CD4-positive, alpha-beta T cell treated with Interleukin-17A for 1 hour (primary cell): ENCODE results near the gene SLC6A17.

Source experiments
- DNase-seq: peaks from one replicate; pipeline ENCODE4 v3.0.0-alpha.2; 2020

Gene SLC6A17

DNA sequence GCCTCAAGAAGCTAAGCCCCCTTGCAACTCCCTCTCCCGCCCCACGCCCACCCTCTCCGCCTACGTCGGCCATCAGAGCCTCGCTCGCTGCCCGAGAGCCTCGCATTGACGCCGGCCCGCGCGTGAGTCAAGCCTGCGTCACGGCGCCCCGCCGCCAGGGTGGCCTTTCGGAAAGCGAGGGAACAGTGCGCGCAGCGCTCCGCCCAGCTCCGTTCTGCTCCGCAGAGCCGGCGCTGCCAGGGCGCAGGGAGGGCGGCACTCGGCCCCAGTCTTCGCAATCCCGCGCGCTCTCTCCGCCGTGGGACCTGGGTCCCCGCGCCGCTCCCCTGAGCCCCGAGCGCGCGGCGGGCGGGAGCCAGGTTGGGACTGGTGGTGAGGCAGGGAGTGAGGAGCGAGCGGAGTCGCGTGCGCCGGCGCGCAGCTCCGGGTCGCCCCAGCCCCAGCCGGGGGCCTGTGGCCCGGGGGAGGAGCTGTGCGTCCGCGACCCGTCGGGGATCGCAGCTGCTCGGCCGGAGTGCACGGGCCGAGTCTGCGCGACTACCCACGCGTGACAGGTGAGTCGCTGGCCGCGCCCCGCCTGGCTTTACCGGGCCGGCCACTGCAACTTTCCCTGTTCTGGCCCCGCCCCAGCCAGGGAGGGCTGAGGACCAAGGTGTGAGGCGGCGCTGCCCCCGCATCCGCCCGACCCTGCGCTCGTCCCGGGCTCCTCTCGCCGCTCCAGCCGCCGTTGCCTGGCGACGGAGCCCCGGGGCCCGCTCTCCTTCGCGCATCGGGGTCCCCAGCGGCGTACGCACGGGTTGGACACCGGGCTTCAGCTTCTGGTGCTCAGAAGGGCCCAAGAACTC is at the start of gene SLC6A17:
Gene SLC6A17 (plus strand): TSS at position 165 of the 845 bp plus-strand sequence. CDS start 16,436 bp downstream, outside the sequence.
- no peak for DNase-seq

DNA sequence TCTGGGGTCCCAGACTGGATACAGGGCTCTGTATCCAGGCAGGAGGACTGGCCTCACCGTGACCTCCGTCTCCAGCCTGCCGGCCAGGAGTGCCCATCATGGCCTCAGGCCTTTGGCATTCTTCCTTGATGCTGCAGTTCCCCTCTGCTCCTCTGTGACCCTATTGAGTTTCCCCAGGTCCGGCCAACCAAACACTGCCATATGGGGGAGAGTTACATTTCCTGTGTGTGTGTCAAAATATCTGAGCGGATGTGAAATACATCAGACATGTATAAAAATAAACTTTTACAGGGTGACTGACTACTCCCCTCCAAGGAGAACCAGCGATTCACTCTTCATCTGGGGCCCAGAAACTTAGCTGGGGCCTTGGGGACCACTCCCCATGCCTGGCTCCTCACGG is 48.2 kb upstream of the SLC6A17 start:
- DNase-seq: no peak

DNA sequence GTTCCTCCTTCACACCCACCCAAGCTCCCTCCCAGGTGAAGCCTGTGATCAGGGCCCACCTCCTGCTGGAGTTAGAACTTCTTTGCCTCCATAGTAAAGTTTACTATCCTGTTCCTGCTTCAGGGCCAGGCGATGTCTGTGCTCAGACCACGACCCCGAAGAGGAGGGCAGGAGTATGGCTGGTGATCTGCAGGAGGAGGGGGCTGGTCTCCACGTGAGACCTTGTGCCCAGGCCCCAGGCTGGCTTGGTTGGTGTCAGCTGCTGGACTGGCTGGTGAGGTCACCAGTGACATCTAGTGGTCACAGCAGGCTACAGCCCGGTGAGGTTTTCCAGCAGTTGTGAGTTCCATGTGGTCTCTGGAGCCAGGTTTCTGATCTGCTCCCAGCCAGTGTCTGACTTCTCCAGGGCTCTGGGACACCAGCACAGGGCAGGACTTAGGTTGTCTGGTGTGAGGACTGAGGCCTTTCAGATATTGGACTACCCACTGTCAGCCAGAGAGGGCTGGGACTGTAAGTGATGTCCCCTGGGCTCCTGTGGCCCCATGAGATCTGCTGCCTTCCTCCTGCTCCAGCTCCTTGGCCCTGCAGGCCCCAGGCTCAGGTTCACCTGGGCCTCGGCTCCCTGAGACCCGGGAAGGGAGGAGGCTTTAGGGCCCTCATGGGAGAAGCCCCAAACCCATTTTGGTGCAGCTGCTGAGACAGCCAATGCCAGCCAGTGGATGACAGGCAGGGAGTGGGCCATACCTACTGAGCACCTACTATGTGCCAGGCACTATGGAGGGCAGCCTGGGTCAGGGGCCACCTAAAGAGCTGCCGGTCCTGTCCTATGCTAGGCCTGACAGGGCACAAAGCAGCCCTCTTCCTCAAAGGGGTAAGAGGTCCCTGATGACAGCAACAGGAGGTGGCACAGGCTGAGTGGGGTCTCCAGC is 44.0 kb upstream of the SLC6A17 start:
- peak; percentile 64 for DNase-seq

DNA sequence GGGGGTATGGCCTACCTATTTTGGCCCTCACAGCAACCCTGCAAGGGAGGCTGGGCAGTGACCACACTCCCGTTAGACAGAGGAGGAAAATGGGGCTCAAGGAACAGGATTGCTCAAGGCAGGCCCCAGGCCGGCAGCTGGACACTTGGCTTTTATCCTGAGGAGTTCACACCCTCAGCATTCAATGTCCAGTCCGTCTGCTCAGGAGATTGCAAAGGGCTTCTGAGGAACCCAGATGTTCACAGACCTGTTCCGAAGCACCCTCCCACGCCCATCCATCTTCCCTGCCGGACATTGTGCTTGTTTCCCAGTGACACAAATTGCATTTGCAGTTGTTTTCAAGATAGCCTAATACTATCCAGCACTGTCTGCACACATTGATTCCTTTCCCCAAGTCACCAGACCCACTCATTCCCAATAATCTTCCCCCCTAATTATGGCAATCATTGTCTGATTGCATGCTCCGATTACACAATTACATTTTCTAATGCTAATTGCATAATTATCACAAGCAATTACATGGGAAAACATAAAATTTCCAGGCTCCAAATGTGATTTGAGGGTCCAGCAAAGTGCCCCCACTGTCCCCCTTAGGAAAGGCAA is 42.3 kb upstream of the SLC6A17 start:
- no peak for DNase-seq

DNA sequence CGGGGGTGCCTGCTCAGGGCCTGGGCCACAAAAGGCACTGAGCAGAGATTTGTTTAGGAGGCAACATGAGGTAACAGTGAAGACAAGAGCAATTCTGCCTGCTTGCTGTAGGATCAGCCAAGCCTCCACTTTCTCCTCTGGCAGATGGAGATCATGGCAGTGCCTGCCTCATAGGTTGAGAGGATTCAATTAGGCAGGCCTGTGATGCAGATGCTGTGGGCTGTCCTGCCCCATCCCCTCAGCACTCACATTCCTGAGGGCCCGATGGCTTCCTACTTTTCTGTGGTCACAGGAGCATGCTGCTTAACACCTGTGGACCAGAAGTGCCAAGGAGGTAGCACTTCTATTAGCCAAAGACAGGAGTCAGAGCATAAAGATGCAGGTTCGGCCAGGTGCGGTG is 39.2 kb upstream of the SLC6A17 start:
- DNase-seq: no peak

DNA sequence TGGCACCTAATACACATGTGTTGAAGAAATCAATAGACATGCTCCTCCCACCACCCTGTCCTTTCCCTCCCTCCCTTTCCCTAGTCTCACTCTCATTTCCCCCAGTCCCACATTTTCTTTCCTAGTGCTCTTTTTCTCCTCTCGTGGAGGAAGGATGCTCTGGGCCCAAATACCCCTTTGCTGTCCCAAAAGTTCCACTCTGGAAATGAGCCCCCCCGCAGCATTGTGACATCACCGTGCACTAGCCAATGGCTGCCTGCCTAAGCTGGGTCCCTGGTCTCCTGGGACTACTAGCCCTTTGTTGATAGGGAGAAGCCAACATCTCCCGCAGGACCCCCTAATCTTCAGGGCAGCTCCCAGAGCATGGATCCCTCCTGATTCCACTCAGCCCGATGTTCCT is 38.2 kb upstream of the SLC6A17 start, which contains the start of gene UBL4B:
Gene UBL4B (plus strand): TSS at position 301 of the 400 bp plus-strand sequence. CDS start 92 bp downstream, at position 393.
- DNase-seq: no peak

DNA sequence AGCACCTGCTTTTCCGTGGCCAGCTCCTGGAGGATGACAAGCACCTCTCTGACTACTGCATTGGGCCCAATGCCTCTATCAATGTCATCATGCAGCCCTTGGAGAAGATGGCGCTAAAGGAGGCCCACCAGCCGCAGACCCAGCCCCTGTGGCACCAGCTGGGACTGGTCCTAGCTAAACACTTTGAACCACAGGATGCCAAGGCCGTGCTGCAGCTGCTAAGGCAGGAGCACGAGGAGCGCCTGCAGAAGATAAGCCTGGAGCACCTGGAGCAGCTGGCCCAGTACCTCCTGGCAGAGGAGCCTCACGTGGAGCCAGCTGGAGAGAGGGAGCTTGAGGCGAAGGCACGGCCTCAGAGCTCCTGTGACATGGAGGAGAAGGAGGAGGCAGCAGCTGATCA is 37.6 kb upstream of the SLC6A17 start:
- no peak for DNase-seq

DNA sequence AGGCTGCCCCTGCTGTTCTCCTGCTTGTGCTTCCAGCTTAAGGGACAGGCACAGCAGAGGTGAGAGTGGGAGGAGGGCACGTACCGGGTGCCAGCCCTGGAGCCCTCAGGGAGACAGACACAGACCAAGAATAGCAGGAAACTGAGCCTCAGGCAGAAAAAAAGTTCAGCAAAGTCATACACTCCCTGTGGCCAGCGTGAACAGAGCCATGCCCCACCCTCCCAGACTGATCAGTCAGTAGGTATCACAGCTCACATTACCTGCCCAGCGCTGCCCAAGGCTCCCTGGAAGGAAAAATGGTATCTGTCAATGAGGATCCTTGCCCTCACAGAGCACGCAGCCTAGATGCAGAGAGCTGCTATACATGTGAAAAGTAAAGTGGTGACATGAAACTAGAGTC is 36.7 kb upstream of the SLC6A17 start:
- DNase-seq: no peak

DNA sequence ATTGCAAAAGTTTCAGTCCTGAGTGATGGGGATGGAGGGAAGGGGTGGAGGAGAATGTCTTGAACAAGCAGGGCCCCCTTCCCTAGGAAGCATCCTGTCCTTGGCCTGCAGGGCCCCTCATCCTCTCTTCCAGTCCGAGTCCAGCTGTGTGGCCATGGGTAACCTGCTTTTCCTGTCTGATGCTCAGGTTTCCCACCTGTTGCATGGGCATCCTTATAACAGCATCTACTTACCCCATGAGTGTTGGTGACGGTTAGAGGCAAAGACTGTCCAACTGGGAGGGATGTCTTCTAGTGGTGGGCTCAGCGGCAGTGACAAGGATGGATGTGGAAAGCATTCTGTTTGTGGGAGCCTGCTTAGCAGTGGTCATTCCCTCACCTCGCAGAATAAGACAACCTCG is 36.1 kb upstream of the SLC6A17 start:
- no peak for DNase-seq

DNA sequence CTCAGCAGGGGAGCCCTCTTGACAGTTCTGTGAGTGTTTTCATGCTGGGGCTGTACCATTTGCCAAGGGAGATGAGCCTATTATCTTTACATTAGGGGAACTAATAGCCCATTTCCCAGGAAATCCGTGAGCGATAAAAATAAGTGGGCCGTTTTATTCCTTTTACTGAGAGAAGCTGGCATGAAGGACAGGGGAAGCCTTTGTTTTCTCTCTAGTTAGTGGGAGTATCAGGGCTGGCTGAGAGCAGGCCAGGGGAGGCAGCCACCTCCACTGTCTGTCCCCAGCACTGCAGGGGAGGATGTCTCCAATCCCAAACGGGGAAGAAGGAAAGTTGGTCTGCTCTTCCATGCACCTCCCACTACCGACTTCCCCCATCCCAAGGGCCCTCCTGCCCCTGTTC is 35.5 kb upstream of the SLC6A17 start:
- no peak for DNase-seq

DNA sequence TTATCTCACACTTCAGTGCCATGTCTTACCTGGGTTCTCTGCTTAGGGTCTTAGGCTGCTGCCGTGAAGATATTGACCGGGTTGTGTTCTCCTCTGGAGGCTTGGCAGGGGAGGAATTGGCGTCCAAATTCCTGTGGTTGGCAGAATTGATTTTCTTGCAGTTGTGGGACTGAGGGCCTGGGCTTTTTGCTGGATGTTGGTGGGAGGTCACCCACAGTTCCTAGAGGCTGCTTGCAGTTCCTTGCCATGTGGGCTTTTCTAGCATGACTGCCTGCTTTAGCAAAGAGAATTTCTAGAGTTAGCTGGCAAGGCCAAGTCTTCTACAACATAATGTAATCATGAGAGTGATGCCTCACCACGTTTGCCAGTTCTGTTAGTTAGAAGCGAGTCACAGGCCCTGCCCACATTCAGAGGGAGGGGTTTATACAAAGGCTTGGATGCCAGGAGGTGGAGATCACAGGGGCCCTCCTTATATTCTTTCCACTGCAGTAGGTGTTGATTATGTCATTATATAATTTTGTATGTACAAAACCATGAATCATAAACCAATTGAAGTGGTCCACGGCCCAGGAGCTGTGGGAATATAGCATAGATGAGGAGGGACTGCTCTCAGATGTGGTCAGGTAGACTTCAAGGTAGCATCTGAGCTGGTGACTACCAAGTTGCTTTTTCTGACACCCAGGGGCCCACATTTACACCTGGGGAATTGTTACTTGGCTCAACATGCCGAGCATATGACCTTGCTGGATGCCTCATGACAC is 31.5 kb upstream of the SLC6A17 start:
- no peak for DNase-seq

DNA sequence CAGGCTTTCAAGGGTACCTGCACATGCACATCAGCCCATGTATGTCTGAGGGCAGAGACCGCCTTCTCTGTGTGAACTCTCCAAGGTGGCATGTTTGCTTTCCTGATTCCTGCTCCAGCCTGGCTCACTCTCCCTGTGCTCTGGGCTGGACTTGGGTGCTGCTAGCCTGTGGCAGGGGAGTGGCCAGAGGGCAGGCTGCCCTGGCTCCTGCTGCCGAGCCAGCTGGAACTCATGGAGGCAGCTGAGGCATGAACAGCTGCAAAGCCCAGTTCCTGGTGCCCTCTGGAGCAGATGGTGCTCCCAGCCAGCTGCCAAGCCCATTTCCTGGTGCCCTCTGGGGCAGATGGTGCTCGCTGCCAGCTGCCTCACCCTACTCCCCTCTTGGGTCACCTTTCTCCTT is 30.5 kb upstream of the SLC6A17 start:
- no peak for DNase-seq

DNA sequence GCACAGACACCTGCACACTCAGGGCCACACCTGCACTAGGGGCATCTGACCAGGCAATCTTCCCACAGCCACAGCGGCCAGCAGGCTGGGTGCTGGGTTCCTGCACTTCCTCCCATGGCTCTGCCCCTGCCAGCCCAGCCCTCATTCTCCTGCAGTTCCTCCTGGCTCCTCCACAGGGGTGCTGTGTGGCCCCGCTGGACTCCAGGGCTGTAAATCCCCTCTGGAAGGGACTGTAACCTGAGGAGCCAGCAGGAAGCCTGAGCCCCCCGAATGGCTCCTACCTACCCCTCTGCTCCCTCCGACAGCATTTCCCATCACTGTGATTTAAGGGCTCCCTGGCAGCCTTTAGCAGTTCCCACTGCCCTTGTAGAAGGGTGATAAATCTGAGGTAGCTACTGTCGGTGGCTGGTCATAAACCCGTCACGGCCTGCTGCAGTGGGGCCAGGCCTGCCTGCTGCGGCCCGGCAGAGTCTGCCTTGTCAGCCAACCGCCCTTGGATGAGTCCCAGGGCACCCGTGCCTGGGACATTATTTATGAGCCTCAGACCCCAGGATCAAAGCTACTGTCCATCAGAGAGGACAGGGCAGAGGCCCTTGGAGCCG is 29.2 kb upstream of the SLC6A17 start:
- DNase-seq: no peak

DNA sequence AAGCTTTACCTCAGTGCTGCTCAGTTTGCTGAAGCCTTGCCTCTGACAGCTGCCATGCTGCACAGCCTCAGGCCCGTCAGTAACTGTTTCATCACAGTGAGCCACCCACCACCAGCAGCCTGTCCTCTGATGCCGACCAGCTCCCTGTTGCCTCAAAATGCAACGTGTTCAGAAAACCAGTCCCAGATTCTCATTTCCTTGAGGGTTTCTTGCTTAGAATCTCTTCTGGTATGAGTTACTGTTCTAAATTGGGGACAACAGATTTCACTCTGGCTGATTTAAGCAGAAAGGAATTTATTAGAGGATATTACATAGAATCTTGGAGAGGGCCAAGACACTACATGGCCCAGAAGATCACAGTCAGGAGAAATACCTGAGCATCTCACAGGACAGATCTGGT is 27.1 kb upstream of the SLC6A17 start:
- no peak for DNase-seq

DNA sequence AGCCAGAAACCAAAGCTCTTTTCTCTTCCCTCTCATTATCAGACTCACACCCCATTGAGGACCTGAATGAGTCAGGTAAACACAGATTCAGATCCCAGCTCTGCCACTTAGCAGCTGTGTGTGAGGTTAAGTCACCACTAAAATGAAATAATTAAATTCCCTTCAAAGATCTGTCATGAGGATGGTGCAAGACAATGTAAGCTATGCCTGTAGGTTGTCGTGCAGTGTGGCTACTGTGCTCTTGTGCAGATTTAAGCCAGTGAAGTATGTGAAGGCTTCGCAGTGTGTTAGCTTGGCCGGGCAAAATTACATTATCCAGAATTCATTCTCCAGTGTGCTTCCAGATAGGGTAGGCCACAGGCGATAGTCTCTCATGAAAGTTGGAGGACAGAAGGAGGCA is 24.5 kb upstream of the SLC6A17 start:
- no peak for DNase-seq

DNA sequence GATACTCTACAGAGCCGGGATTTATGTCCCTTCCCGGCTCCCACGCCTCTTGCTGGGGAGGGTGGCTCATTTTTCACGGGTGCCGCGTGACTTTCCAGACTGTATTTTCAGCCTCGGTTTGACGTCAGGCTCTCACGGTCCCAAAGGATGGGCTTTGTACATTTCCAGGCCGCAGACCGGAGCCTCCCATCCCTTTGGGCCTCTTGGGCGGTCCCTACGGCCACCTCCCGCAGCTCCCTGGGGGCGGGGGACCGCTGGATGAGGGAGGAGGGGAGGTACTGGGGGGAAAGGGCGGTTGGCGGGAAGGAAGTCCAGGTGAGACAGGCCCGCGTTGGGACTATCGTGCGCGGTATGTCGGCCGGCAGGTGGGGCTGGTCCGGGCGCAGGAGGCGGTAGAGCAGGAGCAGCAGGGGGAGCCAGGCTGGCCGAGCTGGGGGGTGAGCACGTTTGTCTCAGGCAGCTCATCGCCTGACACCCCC is 20.1 kb upstream of the SLC6A17 start:
- no peak for DNase-seq

DNA sequence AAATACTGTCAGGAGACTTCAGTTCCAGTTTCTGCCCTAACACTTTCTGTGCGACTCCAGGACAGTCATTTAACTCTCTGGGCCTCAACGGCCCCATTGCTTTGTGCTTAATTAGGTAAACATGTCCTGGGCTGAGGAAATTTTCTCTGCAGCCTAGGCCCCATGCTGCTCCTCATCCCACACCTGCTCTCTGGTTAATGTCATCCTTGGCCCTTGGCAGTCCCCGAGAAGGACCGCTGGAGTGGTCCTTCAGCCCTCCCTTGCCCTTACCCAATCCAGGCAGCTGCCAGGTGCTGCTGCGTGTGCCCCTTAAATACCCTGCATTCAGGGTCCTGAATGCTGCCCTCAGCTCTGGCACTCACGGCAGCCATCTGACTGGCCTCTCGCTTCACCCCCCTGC is 19.3 kb upstream of the SLC6A17 start:
- no peak for DNase-seq

DNA sequence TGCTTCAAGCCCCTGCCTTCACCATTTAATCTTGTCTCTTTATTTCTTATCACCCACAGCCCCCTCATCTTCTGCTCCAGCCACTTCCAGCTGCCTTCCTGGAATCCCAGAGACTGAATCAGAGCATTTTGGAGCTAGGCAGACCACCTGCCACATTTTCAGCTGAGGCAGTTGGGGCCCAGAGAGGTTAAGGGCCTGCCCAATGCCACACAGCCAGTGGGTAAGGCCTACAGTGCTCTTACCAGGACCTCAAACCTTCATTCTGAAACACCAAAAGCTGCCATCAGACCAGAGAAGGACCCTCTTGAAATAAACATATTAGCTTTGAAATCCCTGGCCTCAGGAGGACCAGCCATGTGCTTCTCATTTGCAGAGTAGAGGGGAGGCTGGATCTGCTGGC is 17.6 kb upstream of the SLC6A17 start:
- no peak for DNase-seq

DNA sequence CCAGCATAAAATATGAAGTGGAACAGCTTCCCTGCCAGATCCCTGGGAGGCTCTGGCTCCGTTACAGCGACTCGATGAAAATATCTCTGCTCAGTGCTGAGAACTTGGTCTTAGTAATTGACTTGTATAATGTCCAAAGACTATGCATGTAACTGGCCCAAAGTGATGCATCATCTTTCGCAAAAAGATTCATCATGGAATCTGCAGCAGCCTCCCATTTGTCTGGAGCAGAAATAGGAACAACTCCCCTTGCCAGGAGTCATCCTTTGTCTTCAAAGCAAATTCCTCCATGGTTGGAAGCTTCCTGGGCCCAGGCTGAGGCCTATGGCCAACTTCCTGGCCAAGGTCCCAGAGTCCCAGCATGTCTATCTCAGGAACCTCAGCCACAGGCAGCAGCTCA is 16.9 kb upstream of the SLC6A17 start:
- DNase-seq: no peak

DNA sequence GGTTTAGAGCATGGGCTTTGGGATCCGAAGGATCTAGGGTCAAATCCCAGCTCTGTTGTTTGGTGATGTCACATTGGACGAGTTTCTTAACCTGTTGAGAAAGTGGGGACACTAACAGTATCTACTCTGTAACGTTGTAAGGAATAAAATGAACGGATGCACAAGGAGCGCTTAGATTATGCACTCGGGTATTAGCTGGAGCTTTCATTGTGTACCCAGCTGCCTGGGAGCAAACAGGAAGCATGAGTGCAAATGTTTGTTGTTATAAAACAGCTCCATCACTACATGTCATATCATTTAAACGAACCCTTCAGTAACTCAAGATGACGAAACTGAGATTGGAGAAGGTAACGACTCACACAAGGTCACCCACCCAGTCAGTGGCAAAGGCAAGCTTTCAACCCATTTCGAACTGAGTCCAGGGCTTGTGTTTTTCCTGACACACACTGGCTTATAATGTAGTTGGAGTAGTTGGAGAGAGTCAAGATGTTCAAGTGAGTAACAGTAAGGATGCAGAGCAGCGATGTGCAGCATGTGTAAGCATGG is 16.2 kb upstream of the SLC6A17 start:
- DNase-seq: no peak

DNA sequence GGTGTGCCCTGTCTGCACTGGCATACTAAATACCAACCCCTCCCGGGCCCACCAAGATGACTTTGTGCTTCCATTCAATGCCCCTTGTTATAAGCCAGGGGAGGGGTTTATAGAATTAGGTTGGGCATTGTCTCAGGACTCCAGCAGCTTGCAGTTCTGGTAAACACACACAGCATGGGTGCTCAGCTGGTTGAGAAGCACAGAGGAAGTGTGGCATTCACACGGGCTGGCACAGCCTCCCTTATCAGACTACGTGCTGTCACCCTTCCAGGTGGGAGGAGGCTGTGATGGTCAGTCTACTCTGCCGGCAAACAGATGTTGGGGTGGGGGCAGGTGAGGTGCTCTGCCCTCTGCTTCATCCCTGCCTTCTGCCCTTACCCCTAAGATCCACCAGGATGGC is 15.0 kb upstream of the SLC6A17 start:
- no peak for DNase-seq

DNA sequence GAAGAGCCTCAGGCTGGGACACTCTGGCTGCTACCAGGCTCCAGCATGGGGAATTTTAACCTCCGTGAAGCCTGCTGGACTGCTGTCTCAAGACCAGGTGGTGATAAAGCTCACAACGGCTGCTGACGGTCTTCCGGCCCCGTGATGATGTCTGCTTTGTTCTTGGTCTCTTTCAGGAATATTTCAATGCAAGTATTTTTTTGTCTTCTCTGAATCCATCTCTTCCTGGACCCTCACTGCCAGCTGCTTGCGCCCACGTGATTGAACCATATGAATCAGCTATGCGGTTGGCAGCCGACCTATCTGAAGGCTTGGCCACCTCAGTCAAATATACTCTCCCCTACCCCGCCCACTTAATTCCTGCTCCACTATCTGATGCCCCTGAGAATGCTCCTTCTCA is 14.6 kb upstream of the SLC6A17 start:
- DNase-seq: no peak
